CD4-positive, alpha-beta T cell treated with Interleukin-10 for 1 hour (primary cell): ENCODE measurements around the gene SPRR1A.

Experiments used
- DNase-seq: peaks from one replicate; pipeline ENCODE4 v3.0.0-alpha.2; 2020

SPRR1A gene

GRCh38 chr1:153032677-153033308, 48.9 kb downstream of the SPRR1A start:
- DNase-seq, result no peak

- DNase-seq, result no peak
Measured at GRCh38 chr1:153035211-153035610, 51.3 kb downstream of the SPRR1A start.
